ENCODE results near the gene RMDN2.

- TF ChIP-seq CTCF (IDR thresholded peaks at IDR 0.05) (no peak), POLR2A (IDR thresholded peaks at IDR 0.05) (no peak), EP300 (IDR thresholded peaks at IDR 0.05) (no peak)
Measured at GRCh38 chr2:37897511-37897910, 27.6 kb upstream of the RMDN2 start.

All from tibial nerve (tissue), 4 donors.